Placental pericyte (primary cell): ENCODE measurements around the gene ARHGAP18. TPM values are rescaled to one million over a fixed set of nuclear protein-coding genes. Genes with fewer than 3 reads are reported as not detected.

Experiments
- total RNA-seq: library from RNA; depleted of rRNA; stranded (reverse); fragments of >200 nt; gene quantifications from 2 replicates; pipeline ENCODE4 v1.2.3, GENCODE V29; 2012

ARHGAP18 gene, protein sequence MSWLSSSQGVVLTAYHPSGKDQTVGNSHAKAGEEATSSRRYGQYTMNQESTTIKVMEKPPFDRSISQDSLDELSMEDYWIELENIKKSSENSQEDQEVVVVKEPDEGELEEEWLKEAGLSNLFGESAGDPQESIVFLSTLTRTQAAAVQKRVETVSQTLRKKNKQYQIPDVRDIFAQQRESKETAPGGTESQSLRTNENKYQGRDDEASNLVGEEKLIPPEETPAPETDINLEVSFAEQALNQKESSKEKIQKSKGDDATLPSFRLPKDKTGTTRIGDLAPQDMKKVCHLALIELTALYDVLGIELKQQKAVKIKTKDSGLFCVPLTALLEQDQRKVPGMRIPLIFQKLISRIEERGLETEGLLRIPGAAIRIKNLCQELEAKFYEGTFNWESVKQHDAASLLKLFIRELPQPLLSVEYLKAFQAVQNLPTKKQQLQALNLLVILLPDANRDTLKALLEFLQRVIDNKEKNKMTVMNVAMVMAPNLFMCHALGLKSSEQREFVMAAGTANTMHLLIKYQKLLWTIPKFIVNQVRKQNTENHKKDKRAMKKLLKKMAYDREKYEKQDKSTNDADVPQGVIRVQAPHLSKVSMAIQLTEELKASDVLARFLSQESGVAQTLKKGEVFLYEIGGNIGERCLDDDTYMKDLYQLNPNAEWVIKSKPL
- 21.4 and 81.5 TPM in 2 replicates for total RNA-seq

DNA sequence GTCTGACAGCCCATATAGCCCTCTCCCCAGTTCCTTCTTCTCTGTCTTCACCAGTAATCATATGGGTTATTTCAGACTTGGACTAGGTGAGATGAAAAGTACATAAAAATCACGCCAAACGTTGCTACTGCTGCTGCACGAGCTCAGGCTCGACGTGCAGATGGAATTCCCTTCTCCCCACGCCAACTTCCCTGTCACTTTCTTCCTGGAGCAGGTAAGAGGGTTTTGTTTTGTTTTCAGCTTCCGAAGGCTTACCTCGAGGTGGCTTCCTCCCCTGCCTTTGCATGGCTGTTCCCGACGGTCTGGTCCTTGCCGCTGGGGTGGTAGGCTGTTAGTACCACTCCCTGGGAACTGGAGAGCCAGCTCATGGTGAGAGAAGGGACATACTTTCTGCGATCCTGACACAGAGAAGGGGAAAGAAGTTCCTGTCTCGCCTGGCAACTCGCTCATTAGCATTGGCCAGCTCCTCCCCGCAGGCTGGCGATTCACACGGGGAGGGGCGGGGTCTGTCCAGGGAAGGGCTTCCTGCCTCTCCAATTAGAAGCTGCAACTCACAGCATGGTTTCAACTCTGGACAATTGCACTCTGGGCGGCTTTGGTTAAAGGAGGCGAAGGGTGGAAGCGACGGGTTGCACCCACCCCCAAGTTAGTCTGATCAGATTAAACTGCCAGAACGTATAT, at the start of gene ARHGAP18:
Gene ARHGAP18 (minus strand): TSS at position 409 of the 681 bp plus-strand sequence. CDS start 41 bp downstream, at position 368.

Other genes with a start within 250 kb of the ARHGAP18 start
- gene TMEM244, start 151.1 kb upstream of the ARHGAP18 start, total RNA-seq, result 1.3 TPM in 1 of 2 replicates, not detected in the other